HCT116 (cell line): Measurements from ENCODE around the gene MRRF. TPM values are rescaled to one million over a fixed set of nuclear protein-coding genes. Genes with fewer than 3 reads are reported as not detected.
A peak's percentile ranks its signal among the peaks of the same experiment; 100 is the strongest.

Experiments used
- ATAC-seq: fragments of 200-7000 bp; cut with Tn5 transposase; 2 replicates; pipeline ENCODE4 v1.9.1; 2020; ENCODE audit warnings: mild to moderate bottlenecking, moderate library complexity
- BruUV-seq: library from RNA; stranded (reverse); fragments of 400-500 nt; replicated peaks from 2 replicates; lab custom pipeline; 2021; lab: Mats Ljungman, UMichigan
- CTCF ChIA-PET: fragments of 300-600 bp; sonication (Branson Sonifier 250); formaldehyde crosslinking; loops from one replicate; lab custom pipeline; 2021; ENCODE audit warnings: antibody characterized with exemption; lab: Charles Lee
- POLR2A ChIA-PET: fragments of 300-600, 350-600 bp; sonication (Branson Sonifier 250); formaldehyde crosslinking; loops from one replicate; lab custom pipeline; 2021; ENCODE audit warnings: antibody characterized with exemption; lab: Charles Lee
- RAD21 ChIA-PET, 2 experiments: fragments of 300-600 bp; sonication (Branson Sonifier 250); formaldehyde crosslinking; loops; one replicate each; lab custom pipeline; 2023; ENCODE audit warnings: low total read pairs in 2 of 2; ENCODE audit not compliant: uncharacterized antibody in 2 of 2, unreplicated experiment in 2 of 2, low non-redundant PET in 1 of 2; lab: Charles Lee
- DNase-seq: peaks from one replicate; pipeline ENCODE4 v3.0.0-alpha.2; 2010; ENCODE audit warnings: low read depth, low spot score
- H2AFZ ChIP-seq: fragments of 200-600 bp; shearing (Covaris generic), sonication (generic); 2 replicates; pipeline ENCODE4 v1.6.1; 2017; ENCODE audit warnings: low read depth, mixed run types, mixed read lengths, antibody characterized with exemption, low read length; ENCODE audit not compliant: poor library complexity, severe bottlenecking
- H3K27ac ChIP-seq: 2 replicates; pipeline ENCODE4 v1.5.1; 2012; ENCODE audit warnings: low read depth, low read length
- H3K27me3 ChIP-seq: fragments of 200-600 bp; sonication (generic); 2 replicates; pipeline ENCODE4 v1.6.1; 2016; ENCODE audit warnings: mixed run types, low read length, mixed read lengths; ENCODE audit not compliant: insufficient read depth
- H3K36me3 ChIP-seq, 2 experiments: fragments of 200-500 bp in 1 of 2; fragments of 200-600 bp in 1 of 2; sonication (Bioruptor generic) in 1 of 2; sonication (generic) in 1 of 2; 2 replicates each; pipeline versions ENCODE4 v1.5.1 to v1.6.1; 2014 to 2016; ENCODE audit warnings: low read length in 2 of 2, inconsistent platforms in 1 of 2, mixed read lengths in 1 of 2, mixed run types in 1 of 2; ENCODE audit not compliant: insufficient read depth in 2 of 2, control insufficient read depth in 1 of 2
- H3K4me1 ChIP-seq, 2 experiments: fragments of 200-600 bp in 1 of 2; sonication (generic) in 1 of 2; 2 replicates each; pipeline versions ENCODE4 v1.5.1 to v1.6.1; 2012 to 2017; ENCODE audit warnings: low read length in 2 of 2, inconsistent platforms in 1 of 2, mild to moderate bottlenecking in 1 of 2, mixed read lengths in 1 of 2, mixed run types in 1 of 2, moderate library complexity in 1 of 2; ENCODE audit not compliant: insufficient read depth in 2 of 2, control insufficient read depth in 1 of 2
- H3K4me2 ChIP-seq: fragments of 200-600 bp; sonication (generic); 2 replicates; pipeline ENCODE4 v1.6.1; 2017; ENCODE audit warnings: mixed run types, low read length, mixed read lengths
- H3K4me3 ChIP-seq, 2 experiments: fragments of 200-600 bp in 1 of 2; sonication (generic) in 1 of 2; replicated peaks in 1 of 2; 2 replicates each; pipeline ENCODE4 v1.5.1; 2011 to 2016; ENCODE audit warnings: low read length in 2 of 2, control low read depth in 1 of 2, low read depth in 1 of 2, mild to moderate bottlenecking in 1 of 2, mixed read lengths in 1 of 2, mixed run types in 1 of 2
- H3K79me2 ChIP-seq: fragments of 200-600 bp; sonication (generic); 2 replicates; pipeline ENCODE4 v1.6.1; 2017; ENCODE audit warnings: mild to moderate bottlenecking, mixed run types, low read length, moderate library complexity, mixed read lengths; ENCODE audit not compliant: insufficient read depth
- H3K9ac ChIP-seq: fragments of 200-600 bp; sonication (generic); 2 replicates; pipeline ENCODE4 v1.6.1; 2016; ENCODE audit warnings: low read length, mixed read lengths
- H3K9me2 ChIP-seq: fragments of 200-600 bp; sonication (generic), shearing (Covaris generic); 2 replicates; pipeline ENCODE4 v1.6.1; 2017; ENCODE audit warnings: mixed run types, mild to moderate bottlenecking, moderate library complexity; ENCODE audit not compliant: insufficient read depth
- H3K9me3 ChIP-seq, 2 experiments: fragments of 200-500 bp in 1 of 2; fragments of 200-600 bp in 1 of 2; sonication (Bioruptor generic) in 1 of 2; sonication (generic) in 1 of 2; 2 replicates each; pipeline ENCODE4 v1.6.1; 2014 to 2017; ENCODE audit warnings: low read length in 2 of 2, mixed read lengths in 2 of 2, inconsistent platforms in 1 of 2, low read depth in 1 of 2, mild to moderate bottlenecking in 1 of 2, mixed run types in 1 of 2, moderate library complexity in 1 of 2; ENCODE audit not compliant: control insufficient read depth in 1 of 2, insufficient read depth in 1 of 2
- H4K20me1 ChIP-seq: fragments of 200-600 bp; sonication (generic), shearing (Covaris generic); 2 replicates; pipeline ENCODE4 v1.6.1; 2017; ENCODE audit warnings: mixed run types, mild to moderate bottlenecking, moderate library complexity; ENCODE audit not compliant: insufficient read depth
- CBX3 ChIP-seq: IDR thresholded peaks from 2 replicates; pipeline ENCODE4 v1.6.1; 2012; ENCODE audit warnings: low read depth
- CEBPB ChIP-seq: IDR thresholded peaks from 2 replicates; pipeline ENCODE4 v1.6.1; 2012; ENCODE audit warnings: low read depth
- ELF1 ChIP-seq: IDR thresholded peaks from 2 replicates; pipeline ENCODE4 v1.6.1; 2012; ENCODE audit warnings: low read depth, borderline replicate concordance
- EZH2 ChIP-seq: fragments of 200-600 bp; sonication (generic); IDR thresholded peaks from 2 replicates; pipeline ENCODE4 v1.6.1; 2017; ENCODE audit warnings: antibody characterized with exemption, mixed run types
- EZH2phosphoT487 ChIP-seq: fragments of 200-600 bp; IDR thresholded peaks from 2 replicates; pipeline ENCODE4 v1.6.1; 2018; ENCODE audit warnings: antibody characterized with exemption, borderline replicate concordance
- FOSL1 ChIP-seq: IDR thresholded peaks from 2 replicates; pipeline ENCODE4 v1.6.1; 2012; ENCODE audit warnings: low read depth
- JUND ChIP-seq: IDR thresholded peaks from 2 replicates; pipeline ENCODE4 v1.6.1; 2012
- POLR2A ChIP-seq: IDR thresholded peaks from 2 replicates; pipeline ENCODE4 v1.7.0; 2011; ENCODE audit warnings: borderline replicate concordance; ENCODE audit not compliant: insufficient read depth, insufficient read length; ENCODE audit errors: extremely low read depth
- POLR2AphosphoS5 ChIP-seq: IDR thresholded peaks from 2 replicates; pipeline ENCODE4 v1.6.1; 2011; ENCODE audit warnings: mild to moderate bottlenecking, low read depth, low read length, moderate library complexity
- SIN3A ChIP-seq: IDR thresholded peaks from 2 replicates; pipeline ENCODE4 v1.6.1; 2012; ENCODE audit warnings: low read depth
- SP1 ChIP-seq: IDR thresholded peaks from 2 replicates; pipeline ENCODE4 v1.6.1; 2012; ENCODE audit warnings: low read depth
- SRF ChIP-seq: IDR thresholded peaks from 2 replicates; pipeline ENCODE4 v1.6.1; 2012; ENCODE audit warnings: low read depth
- TCF7L2 ChIP-seq: IDR thresholded peaks from 2 replicates; pipeline ENCODE4 v1.7.0; 2011; ENCODE audit warnings: borderline replicate concordance, inconsistent platforms; ENCODE audit not compliant: insufficient read depth, insufficient read length; ENCODE audit errors: extremely low read depth
- YY1 ChIP-seq: IDR thresholded peaks from 2 replicates; pipeline ENCODE4 v1.6.1; 2011; ENCODE audit warnings: low read length, low read depth, moderate library complexity, mild to moderate bottlenecking; ENCODE audit not compliant: insufficient replicate concordance; ENCODE audit errors: extremely low read depth
- ZFX ChIP-seq: fragments of 450-650 bp; IDR thresholded peaks from 2 replicates; pipeline ENCODE4 v1.6.1; 2017
- intact Hi-C: fragments of 100-400 bp; cut with micrococcal nuclease; formaldehyde crosslinking; loops from 2 replicates; pipeline ENCODE4 v1.10.0; 2022
- total RNA-seq: library from RNA; stranded (reverse); gene quantifications from one replicate; pipeline ENCODE4 v1.2.1, GENCODE V29; 2021; ENCODE audit not compliant: unreplicated experiment
- TF ChIP-seq, protein P1 (sequence below): IDR thresholded peaks from 2 replicates; pipeline ENCODE4 v1.6.1; 2012
- TF ChIP-seq, protein P2 (sequence below), 3 experiments: fragments of 200-600 bp in 1 of 3; sonication (generic) in 1 of 3; IDR thresholded peaks in 2 of 3; conservative IDR thresholded peaks in 1 of 3; 2 replicates each; pipeline ENCODE4 v1.5.1; 2012 to 2017; ENCODE audit warnings: low read depth in 2 of 3, low read length in 2 of 3, antibody characterized with exemption in 1 of 3, borderline replicate concordance in 1 of 3, control low read depth in 1 of 3, mild to moderate bottlenecking in 1 of 3, mixed read lengths in 1 of 3, mixed run types in 1 of 3, moderate library complexity in 1 of 3; ENCODE audit not compliant: insufficient read depth in 1 of 3
- TF ChIP-seq, protein P3 (sequence below): IDR thresholded peaks from 2 replicates; pipeline ENCODE4 v1.6.1; 2012
- TF ChIP-seq, protein P4 (sequence below): IDR thresholded peaks from 2 replicates; pipeline ENCODE4 v1.6.1; 2011; ENCODE audit warnings: mild to moderate bottlenecking, low read length, moderate library complexity; ENCODE audit not compliant: insufficient replicate concordance; ENCODE audit errors: extremely low read depth

The MRRF gene
- total RNA-seq, 1 experiment from 2014 or later = 88.6 TPM

DNA sequence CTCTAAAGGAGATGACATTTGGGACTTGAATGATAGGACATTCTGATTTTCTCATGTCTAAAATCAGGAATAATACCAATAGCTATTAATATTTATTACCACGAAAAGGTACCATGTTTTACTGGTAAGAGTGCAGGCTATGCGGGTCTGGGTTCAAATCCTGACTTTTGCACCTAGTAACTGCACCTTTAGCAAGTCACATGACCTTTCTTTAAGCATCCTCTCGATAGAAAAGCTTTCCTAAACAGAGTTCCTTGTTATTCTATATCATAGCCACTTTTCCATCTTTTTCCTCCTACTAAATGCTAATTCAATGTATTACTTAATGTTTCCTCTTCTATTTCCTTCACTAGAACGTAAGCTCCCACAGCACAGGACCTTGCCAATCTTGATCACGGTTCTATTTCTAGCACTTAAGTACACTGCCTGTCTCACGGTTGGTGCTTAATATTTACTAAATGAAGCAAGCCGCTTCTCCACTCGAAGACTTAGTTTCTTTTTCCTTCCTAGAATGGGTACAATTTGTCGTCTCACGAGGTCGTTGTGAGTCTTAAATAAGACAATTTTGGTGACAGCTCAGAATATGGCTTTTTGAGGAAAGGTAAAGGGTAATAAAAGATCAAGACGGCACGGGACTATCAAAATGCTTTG, 858 bp upstream of the MRRF start:
- DNase-seq (no peak), ATAC-seq (no peak)
- Histone ChIP-seq H3K4me3 (peak overlapping the region; percentile 82 to 83), H3K4me1 (peaks cover 6 to 20% of the 10 kb centered on the region in 2 experiments), H3K9ac (peak overlapping the region; percentile 76), H3K9me3 (no peaks in the 10 kb centered on the region), H3K27ac (peak overlapping the region; percentile 94), H3K27me3 (no peaks in the 10 kb centered on the region), H3K36me3 (peaks cover 12 to 18% of the 10 kb centered on the region in 2 experiments; a peak in 3 of 4 replicates), H2AFZ (no peak overlapping the region), H3K79me2 (peaks cover 86% of the 10 kb centered on the region), H3K4me2 (peak overlapping the region; percentile 90), H3K9me2 (no peaks in the 10 kb centered on the region), H4K20me1 (no peaks in the 10 kb centered on the region)
- ChIA-PET CTCF (interaction anchor here (1.0 to 1.4 kb wide), 2 partner anchors 119 to 139 kb away, joined by 3 to 7 read pairs; no protein-coding TSS in a partner anchor), POLR2A (no interaction called here), RAD21 (no interaction called here)
- intact Hi-C loops = no loop called here
- BruUV-seq = no TSS peak
- no peak for TF ChIP-seq EZH2phosphoT487
- no peak for TF ChIP-seq SIN3A
- no peak for TF ChIP-seq TCF7L2
- no peak for TF ChIP-seq CEBPB
- TF ChIP-seq, protein P1, sequence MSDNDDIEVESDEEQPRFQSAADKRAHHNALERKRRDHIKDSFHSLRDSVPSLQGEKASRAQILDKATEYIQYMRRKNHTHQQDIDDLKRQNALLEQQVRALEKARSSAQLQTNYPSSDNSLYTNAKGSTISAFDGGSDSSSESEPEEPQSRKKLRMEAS = no peak
- TF ChIP-seq, protein P2, sequence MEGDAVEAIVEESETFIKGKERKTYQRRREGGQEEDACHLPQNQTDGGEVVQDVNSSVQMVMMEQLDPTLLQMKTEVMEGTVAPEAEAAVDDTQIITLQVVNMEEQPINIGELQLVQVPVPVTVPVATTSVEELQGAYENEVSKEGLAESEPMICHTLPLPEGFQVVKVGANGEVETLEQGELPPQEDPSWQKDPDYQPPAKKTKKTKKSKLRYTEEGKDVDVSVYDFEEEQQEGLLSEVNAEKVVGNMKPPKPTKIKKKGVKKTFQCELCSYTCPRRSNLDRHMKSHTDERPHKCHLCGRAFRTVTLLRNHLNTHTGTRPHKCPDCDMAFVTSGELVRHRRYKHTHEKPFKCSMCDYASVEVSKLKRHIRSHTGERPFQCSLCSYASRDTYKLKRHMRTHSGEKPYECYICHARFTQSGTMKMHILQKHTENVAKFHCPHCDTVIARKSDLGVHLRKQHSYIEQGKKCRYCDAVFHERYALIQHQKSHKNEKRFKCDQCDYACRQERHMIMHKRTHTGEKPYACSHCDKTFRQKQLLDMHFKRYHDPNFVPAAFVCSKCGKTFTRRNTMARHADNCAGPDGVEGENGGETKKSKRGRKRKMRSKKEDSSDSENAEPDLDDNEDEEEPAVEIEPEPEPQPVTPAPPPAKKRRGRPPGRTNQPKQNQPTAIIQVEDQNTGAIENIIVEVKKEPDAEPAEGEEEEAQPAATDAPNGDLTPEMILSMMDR (IDR thresholded peaks at IDR 0.05 in 2 of 3, conservative IDR thresholded peaks at IDR 0.05 in 1 of 3; ENCODE audit: borderline replicate concordance in 1 of 3, insufficient read depth in 1 of 3, low read depth in 2 of 3, low read length in 2 of 3) = no peak
- TF ChIP-seq POLR2AphosphoS5 = no peak
- no peak for TF ChIP-seq YY1
- TF ChIP-seq, protein P3, sequence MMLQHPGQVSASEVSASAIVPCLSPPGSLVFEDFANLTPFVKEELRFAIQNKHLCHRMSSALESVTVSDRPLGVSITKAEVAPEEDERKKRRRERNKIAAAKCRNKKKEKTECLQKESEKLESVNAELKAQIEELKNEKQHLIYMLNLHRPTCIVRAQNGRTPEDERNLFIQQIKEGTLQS = no peak
- no peak for TF ChIP-seq JUND
- TF ChIP-seq, protein P4, sequence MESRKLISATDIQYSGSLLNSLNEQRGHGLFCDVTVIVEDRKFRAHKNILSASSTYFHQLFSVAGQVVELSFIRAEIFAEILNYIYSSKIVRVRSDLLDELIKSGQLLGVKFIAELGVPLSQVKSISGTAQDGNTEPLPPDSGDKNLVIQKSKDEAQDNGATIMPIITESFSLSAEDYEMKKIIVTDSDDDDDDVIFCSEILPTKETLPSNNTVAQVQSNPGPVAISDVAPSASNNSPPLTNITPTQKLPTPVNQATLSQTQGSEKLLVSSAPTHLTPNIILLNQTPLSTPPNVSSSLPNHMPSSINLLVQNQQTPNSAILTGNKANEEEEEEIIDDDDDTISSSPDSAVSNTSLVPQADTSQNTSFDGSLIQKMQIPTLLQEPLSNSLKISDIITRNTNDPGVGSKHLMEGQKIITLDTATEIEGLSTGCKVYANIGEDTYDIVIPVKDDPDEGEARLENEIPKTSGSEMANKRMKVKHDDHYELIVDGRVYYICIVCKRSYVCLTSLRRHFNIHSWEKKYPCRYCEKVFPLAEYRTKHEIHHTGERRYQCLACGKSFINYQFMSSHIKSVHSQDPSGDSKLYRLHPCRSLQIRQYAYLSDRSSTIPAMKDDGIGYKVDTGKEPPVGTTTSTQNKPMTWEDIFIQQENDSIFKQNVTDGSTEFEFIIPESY = no peak
- TF ChIP-seq POLR2A = no peak
- TF ChIP-seq ELF1 = no peak
- TF ChIP-seq ZFX = no peak
- TF ChIP-seq SP1 = no peak
- TF ChIP-seq CBX3 = no peak
- TF ChIP-seq SRF = no peak
- no peak for TF ChIP-seq EZH2
- TF ChIP-seq FOSL1 = no peak
